Keratinocyte (primary cell): Measurements from ENCODE around the gene SLC38A1.

Experiments used
- CTCF ChIP-seq, 3 experiments: IDR thresholded peaks in 1 of 3; conservative IDR thresholded peaks in 1 of 3; optimal IDR thresholded peaks in 1 of 3; 2 replicates in 2 of 3; 3 replicates in 1 of 3; pipeline versions ENCODE3 to v1.5.1; 2011; ENCODE audit warnings: low read length in 3 of 3, mild to moderate bottlenecking in 3 of 3, moderate library complexity in 2 of 3, control low read depth in 1 of 3, inconsistent platforms in 1 of 3; ENCODE audit not compliant: insufficient read depth in 2 of 3; ENCODE audit errors: extremely low read depth in 1 of 3
- EZH2 ChIP-seq: IDR thresholded peaks from one replicate; pipeline ENCODE4 v1.6.1; 2012; ENCODE audit warnings: inconsistent platforms, mild to moderate bottlenecking, low read length, moderate library complexity

GRCh38 chr12:46259071-46259470 is 9.8 kb downstream of the SLC38A1 start:
- no peak for TF ChIP-seq EZH2
- TF ChIP-seq CTCF (optimal IDR thresholded peaks at IDR 0.05 in 1 of 3, IDR thresholded peaks at IDR 0.05 in 1 of 3, conservative IDR thresholded peaks at IDR 0.05 in 1 of 3; ENCODE audit: extremely low read depth in 1 of 3, insufficient read depth in 2 of 3, low read length in 3 of 3) = no peak
